GM19023 (cell line): ENCODE measurements around the gene HSDL1.

Source experiments
- ATAC-seq: cut with Tn5 transposase; IDR thresholded peaks from one replicate; pipeline ENCODE4 v1.9.1; 2021; ENCODE audit warnings: mild to moderate bottlenecking, moderate library complexity; ENCODE audit not compliant: unreplicated experiment

The HSDL1 gene

GRCh38 chr16:84144859-84145639 is at the start of gene HSDL1, which contains the start of gene DNAAF1:
Gene HSDL1, minus strand, starts transcription at chr16:84145177. Its CDS starts 13,856 bp downstream, at chr16:84131321.
Gene DNAAF1, plus strand, starts transcription at chr16:84145308. Its CDS starts 133 bp downstream, at chr16:84145441.
- ATAC-seq = peak; percentile 83

GRCh38 chr16:84194018-84194417 is 49.0 kb upstream of the HSDL1 start:
- no peak for ATAC-seq

- ATAC-seq = no peak
Observed at GRCh38 chr16:84193480-84193879, 48.5 kb upstream of the HSDL1 start.

GRCh38 chr16:84191466-84191865 is 46.5 kb upstream of the HSDL1 start:
- no peak for ATAC-seq

- no peak for ATAC-seq
Observed at GRCh38 chr16:84190731-84191388, 45.9 kb upstream of the HSDL1 start, which contains the start of gene ADAD2. Gene ADAD2, plus strand, starts transcription at chr16:84191157. Its CDS starts 74 bp downstream, at chr16:84191231.

GRCh38 chr16:84186685-84187437 is 41.9 kb upstream of the HSDL1 start, which contains the start of gene TAF1C:
Gene TAF1C, minus strand, starts transcription at chr16:84187057. Its CDS starts 2,069 bp downstream, at chr16:84184988.
- peak; percentile 96 for ATAC-seq

GRCh38 chr16:84184775-84185174 is 39.8 kb upstream of the HSDL1 start:
- no peak for ATAC-seq

GRCh38 chr16:84183911-84184591 is 39.1 kb upstream of the HSDL1 start:
- no peak for ATAC-seq

- ATAC-seq = no peak
Observed at GRCh38 chr16:84183572-84183875, 38.5 kb upstream of the HSDL1 start.

- no peak for ATAC-seq
Observed at GRCh38 chr16:84182680-84183571, 37.9 kb upstream of the HSDL1 start.

- ATAC-seq = no peak
Observed at GRCh38 chr16:84182104-84182503, 37.1 kb upstream of the HSDL1 start.

GRCh38 chr16:84181144-84181915 is 36.4 kb upstream of the HSDL1 start:
- no peak for ATAC-seq

GRCh38 chr16:84180519-84181140 is 35.7 kb upstream of the HSDL1 start:
- ATAC-seq = no peak

GRCh38 chr16:84179612-84180320 is 34.8 kb upstream of the HSDL1 start:
- ATAC-seq = no peak

- no peak for ATAC-seq
Observed at GRCh38 chr16:84178892-84179611, 34.1 kb upstream of the HSDL1 start.

GRCh38 chr16:84178146-84178765 is 33.3 kb upstream of the HSDL1 start:
- ATAC-seq = no peak

- no peak for ATAC-seq
Observed at GRCh38 chr16:84177741-84178073, 32.7 kb upstream of the HSDL1 start.
